22Rv1 (cell line): ENCODE results near the gene NFX1.

ENCODE experiments used
- H3K27ac ChIP-seq: fragments of 450-650 bp; 2 replicates; pipeline ENCODE4 v1.5.1; 2017
- CTCF ChIP-seq: fragments of 450-650 bp; IDR thresholded peaks from 2 replicates; pipeline ENCODE4 v1.5.1; 2017; ENCODE audit warnings: mild to moderate bottlenecking
- ZFX ChIP-seq: fragments of 450-650 bp; IDR thresholded peaks from 2 replicates; pipeline ENCODE4 v1.6.1; 2017; ENCODE audit warnings: antibody characterized with exemption, borderline replicate concordance

The NFX1 gene

GRCh38 chr9:33404788-33405362, 114.6 kb downstream of the NFX1 start:
- peak overlapping the region; percentile 12; the same call in 1 of the 2 replicates for H3K27ac ChIP-seq
- TF ChIP-seq ZFX (no peak), CTCF (no peak)

- TF ChIP-seq CTCF (no peak), ZFX (no peak)
- H3K27ac ChIP-seq: no peak overlapping the region
These were observed 116.7 kb downstream of the NFX1 start for GRCh38 chr9:33407061-33407460.

- no peak for TF ChIP-seq CTCF
- no peak for TF ChIP-seq ZFX
- H3K27ac ChIP-seq: no peak overlapping the region
These were observed 117.8 kb downstream of the NFX1 start for GRCh38 chr9:33408087-33408486.

GRCh38 chr9:33414268-33414667, 124.0 kb downstream of the NFX1 start:
- no peak for TF ChIP-seq CTCF
- no peak for TF ChIP-seq ZFX
- H3K27ac ChIP-seq: peak overlapping the region; percentile 76

GRCh38 chr9:33414889-33415500, 124.7 kb downstream of the NFX1 start:
- TF ChIP-seq ZFX: no peak
- TF ChIP-seq CTCF: no peak
- H3K27ac ChIP-seq: peak overlapping the region; percentile 76

- TF ChIP-seq CTCF (peak; percentile 91), ZFX (no peak)
- H3K27ac ChIP-seq: peak overlapping the region; percentile 76
These were observed 125.3 kb downstream of the NFX1 start for GRCh38 chr9:33415501-33416038.

GRCh38 chr9:33416996-33417395, 126.7 kb downstream of the NFX1 start:
- H3K27ac ChIP-seq: peak overlapping the region; percentile 76
- TF ChIP-seq CTCF (no peak), ZFX (no peak)
